ENCODE data around the gene RTTN.

DNA sequence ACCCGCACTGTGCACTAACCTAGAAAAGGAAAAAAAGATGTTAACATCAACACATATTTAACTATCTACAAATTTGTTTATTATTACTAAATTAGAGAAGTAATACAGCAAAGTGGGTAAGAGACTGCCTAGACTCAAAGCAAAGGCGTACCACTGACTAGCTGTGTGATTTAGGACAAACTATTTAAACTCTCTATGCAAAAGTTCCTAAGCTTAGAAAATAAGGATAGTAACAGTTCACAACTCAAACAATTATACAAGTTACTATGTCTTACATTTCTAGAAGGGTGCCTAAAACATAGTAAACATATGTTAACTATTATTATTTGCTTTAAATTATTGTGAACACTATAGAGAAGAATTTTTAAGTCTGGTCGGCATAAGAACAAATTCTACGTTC is 119.4 kb downstream of the RTTN start:
- TF ChIP-seq, protein P1, sequence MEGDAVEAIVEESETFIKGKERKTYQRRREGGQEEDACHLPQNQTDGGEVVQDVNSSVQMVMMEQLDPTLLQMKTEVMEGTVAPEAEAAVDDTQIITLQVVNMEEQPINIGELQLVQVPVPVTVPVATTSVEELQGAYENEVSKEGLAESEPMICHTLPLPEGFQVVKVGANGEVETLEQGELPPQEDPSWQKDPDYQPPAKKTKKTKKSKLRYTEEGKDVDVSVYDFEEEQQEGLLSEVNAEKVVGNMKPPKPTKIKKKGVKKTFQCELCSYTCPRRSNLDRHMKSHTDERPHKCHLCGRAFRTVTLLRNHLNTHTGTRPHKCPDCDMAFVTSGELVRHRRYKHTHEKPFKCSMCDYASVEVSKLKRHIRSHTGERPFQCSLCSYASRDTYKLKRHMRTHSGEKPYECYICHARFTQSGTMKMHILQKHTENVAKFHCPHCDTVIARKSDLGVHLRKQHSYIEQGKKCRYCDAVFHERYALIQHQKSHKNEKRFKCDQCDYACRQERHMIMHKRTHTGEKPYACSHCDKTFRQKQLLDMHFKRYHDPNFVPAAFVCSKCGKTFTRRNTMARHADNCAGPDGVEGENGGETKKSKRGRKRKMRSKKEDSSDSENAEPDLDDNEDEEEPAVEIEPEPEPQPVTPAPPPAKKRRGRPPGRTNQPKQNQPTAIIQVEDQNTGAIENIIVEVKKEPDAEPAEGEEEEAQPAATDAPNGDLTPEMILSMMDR (IDR thresholded peaks at IDR 0.05; ENCODE audit: extremely low read depth in 1 of 2, insufficient read depth in 1 of 2, low read depth in 1 of 2, low read length in 2 of 2): no peak
- TF ChIP-seq JUN (IDR thresholded peaks at IDR 0.05; ENCODE audit: borderline replicate concordance, insufficient read depth, insufficient read length, low read depth): no peak
